Peyer's patch (tissue), 4 donors: Measurements from ENCODE around the gene RBPJ.

ENCODE experiments used
- POLR2A ChIP-seq, 2 donors: fragments of 450-650 bp; IDR thresholded peaks; one replicate each; pipeline ENCODE4 v1.5.1; 2017; ENCODE audit warnings: antibody characterized with exemption in 2 of 2, mild to moderate bottlenecking in 2 of 2, moderate library complexity in 2 of 2
- TF ChIP-seq, protein P1 (sequence below), 6 experiments: fragments of 450-650 bp in 4 of 6; fragments of 200-600 bp in 2 of 6; sonication (generic) in 1 of 6; IDR thresholded peaks; one replicate each; pipeline ENCODE4 v1.5.1; 2017 to 2019; ENCODE audit warnings: antibody characterized with exemption in 6 of 6, mild to moderate bottlenecking in 3 of 6, moderate library complexity in 1 of 6

DNA sequence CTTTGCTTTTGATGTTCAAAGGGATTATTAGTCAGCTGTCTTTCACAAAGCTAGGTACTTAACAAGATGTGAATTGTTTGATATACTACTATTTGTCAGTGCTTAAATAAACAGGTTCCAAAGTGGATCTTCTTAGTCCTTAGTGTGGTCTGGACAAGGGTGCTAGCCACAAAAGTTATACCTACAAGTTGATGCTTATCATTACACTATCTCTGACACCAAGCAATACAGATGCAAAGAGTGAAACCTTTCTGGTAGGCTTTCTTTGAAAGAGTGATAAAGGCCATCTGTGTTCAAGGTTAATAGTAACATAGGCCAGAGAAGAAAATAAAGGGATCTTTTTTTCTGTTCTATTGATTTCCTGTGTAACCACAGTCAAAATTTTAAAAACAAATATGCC lies 12.2 kb upstream of the RBPJ start:
- no peak for TF ChIP-seq POLR2A (IDR thresholded peaks at IDR 0.05)
- TF ChIP-seq, protein P1, sequence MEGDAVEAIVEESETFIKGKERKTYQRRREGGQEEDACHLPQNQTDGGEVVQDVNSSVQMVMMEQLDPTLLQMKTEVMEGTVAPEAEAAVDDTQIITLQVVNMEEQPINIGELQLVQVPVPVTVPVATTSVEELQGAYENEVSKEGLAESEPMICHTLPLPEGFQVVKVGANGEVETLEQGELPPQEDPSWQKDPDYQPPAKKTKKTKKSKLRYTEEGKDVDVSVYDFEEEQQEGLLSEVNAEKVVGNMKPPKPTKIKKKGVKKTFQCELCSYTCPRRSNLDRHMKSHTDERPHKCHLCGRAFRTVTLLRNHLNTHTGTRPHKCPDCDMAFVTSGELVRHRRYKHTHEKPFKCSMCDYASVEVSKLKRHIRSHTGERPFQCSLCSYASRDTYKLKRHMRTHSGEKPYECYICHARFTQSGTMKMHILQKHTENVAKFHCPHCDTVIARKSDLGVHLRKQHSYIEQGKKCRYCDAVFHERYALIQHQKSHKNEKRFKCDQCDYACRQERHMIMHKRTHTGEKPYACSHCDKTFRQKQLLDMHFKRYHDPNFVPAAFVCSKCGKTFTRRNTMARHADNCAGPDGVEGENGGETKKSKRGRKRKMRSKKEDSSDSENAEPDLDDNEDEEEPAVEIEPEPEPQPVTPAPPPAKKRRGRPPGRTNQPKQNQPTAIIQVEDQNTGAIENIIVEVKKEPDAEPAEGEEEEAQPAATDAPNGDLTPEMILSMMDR (IDR thresholded peaks at IDR 0.05) = no peak
